GM18858 (cell line): ENCODE measurements around the gene SLC25A25.
"Not testable (repeated sequence)": the region's sequence is repeated elsewhere in the genome, so short reads cannot be mapped to it uniquely, and the experiment has no call there.

Experiments used
- ATAC-seq: cut with Tn5 transposase; IDR thresholded peaks from one replicate; pipeline ENCODE4 v1.9.1; 2021; ENCODE audit not compliant: unreplicated experiment

The SLC25A25 gene

DNA sequence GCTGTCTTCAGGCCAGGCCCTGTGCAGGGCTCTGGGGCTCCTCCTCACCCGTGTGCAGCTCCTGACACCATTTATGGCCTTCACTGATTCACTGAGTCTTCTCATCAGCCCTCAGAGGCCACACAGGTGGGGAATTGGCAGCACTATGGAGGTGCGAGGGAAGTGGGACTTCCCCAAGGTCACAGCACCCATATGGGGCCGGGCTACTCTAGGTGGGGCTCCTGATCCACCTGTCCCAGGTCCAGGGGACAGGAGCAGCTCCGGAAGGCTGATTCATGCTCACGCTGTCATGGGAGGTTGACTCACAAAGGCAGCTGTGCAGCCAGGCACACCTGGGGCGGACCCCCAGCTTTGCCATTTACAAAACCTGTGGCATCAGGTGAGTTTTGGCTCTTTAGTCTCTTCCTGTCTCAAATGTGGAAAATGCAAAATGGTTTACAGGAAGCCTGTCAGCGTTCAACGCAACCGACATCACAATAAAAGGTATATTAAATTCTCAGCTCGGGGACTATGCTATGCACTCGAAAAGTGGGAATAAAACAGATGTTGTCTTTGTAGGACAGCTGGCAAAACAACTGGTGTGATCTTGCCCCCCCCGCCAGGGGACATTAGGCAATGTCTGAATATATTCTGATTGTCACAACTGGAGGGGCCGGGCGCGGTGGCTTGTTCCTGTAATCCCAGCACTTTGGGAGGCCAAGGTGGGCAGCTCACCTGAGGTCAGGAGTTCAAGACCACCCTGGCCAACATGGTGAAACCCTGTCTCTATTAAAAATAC, 15.9 kb upstream of the SLC25A25 start:
- ATAC-seq = no peak

DNA sequence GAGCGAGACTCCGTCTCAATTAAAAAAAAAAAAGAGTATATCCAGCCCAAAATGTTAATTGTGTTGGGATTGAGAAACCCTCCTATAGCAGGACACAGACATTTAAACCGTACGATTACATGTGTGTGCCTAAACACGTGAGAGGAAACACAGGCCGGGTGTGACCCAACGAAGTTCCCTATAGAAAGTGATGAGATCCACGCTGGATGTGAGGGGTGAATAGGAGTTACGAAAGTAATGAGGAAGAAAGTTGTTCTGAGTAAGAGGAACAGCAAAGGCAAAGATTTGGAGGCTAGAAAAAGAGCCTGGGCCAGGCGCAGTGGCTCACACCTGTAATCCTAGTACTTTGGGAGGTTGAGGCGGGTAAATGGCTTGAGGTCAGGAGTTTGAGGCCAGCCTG, 14.5 kb upstream of the SLC25A25 start:
- no peak for ATAC-seq

DNA sequence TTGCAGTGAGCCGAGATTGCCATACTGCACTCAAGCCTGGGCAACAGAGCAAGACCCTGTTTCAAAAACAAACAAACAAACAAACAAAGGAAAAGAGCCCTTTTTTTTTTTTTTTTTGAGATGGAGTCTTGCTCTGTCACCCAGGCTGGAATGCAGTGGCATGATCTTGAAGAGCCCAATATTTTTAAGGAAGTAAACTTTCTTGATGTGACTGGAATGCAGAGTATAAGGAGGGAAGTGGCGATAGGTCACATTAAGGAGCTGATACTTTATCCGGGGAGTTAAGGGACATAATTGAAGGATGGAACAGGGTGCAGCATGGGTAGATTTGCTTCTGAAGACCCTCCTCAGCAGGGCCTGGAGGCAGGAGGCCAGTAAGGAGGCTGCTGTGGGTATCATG, 13.9 kb upstream of the SLC25A25 start:
- ATAC-seq = no peak

DNA sequence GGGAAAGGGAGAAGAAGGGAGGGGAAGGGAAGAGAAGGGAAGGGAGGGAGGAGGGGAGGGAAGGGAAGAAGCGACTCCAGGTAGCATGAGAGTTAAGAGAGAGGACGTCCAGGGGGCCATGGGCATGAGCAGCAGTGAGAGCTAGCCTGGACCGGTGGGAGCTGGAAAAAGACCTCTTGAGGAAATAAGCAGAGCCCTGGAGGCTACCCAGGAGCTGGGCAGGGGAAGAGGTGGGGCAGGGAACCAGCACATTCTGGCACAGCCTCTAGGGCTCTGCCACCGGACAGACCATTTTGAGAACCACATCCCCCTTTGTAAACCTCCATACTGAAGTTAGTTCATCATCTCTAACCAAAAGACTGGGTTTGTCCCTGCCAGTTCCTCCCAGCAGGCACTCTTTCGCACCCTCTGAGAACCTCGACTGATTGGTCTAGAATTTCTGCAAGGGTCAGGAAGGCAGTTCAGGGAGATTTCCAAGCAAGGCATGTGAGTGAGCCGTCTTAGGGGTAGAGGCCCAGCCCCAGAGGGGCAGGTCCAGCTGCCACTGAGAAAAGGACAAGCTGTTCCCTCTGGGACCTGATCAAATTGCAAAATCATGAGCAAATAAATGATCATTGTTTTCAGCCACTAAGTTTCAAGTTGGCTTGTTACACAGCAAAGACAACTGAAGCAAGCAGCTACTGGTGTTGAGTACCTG, 12.5 kb upstream of the SLC25A25 start:
- no peak for ATAC-seq

DNA sequence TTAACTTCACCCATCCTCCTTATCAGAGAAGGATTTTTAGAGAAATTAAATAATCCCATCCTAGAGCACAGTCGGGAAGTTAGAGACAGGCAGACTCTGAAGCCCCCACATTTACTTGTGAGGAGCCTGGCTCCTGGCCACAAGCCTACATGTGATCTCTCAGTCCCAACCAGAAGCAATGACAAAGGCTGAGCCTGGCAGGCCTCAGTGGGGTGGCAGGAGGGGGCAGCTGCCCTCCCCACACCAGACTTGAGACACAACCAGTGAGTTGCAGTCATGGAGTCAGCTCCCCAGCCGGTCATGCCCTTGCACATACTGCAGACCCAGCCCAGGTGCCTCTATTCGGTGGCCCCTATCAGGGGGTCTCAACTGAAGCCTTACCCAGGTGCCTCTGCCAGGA, 11.9 kb upstream of the SLC25A25 start:
- no peak for ATAC-seq

DNA sequence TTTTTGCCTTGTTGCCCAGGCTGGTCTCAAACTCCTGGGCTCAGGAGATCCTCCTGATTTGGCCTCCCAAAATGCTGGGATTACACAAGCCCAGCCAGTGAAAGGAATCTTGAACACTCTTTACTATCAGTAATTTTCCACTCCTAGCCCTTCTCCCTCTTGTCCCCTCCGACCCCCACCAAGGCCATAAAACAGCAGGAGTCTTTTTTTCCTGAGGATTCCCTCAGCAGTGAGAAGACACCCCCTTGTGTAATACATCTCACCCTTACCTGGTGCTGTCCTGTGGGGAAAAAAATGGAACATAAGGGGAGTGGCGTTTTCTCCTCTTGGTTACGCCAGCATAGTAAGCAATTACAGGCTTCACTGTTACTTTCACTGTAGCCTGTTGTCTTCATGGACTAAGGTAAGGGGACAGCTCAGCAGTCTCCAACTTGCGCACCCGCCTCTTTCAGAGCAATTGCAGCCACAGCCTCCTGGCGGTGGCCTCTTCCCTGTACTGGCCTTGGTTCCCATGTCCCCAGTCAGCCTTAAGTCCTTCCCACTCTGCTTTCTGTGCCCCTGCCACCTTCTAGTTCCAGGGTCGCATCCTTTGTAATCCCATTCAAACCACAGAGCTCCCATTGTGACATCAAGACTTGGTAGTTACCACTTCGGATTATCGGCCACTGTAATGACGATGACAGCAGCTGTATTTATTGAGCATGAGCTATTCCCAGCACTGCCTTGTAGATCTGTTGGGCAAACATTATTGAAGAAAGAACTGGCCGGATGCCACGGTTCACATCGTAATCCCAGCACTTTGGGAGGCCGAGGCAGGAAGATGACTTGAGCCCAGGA, 10.9 kb upstream of the SLC25A25 start:
- ATAC-seq = no peak

DNA sequence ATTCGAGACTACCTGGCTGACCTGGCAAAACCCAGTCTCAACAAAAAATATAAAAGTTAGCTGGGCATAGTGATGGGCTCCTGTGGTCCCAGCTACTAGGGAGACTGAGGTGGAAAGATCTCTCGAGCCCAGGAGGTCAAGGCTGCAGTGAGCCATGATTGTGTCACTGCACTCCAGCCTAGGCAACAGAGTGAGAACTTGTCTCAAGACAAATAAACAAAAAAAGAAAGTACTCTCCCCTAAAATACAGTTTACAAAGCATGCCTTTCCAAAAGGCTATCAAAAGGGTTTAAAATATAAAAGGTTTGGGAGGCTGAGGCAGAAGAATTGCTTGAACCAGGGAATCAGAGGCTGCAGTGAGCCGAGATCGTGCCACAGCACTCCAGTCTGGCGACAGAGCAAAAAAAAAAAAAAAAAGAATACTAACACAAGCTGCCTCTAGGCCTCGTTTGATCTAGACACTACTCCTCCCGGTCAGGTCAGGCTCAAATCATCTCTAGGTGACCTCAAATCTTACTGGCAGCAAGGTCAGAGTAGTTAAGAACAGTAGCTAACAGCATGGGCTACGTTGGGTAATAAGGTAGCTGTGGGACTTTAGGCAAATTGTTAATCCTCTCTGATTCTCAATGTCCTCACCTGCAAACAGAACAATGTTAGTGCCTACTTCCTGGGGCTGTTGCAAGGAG, 10.2 kb upstream of the SLC25A25 start:
- ATAC-seq = no peak

DNA sequence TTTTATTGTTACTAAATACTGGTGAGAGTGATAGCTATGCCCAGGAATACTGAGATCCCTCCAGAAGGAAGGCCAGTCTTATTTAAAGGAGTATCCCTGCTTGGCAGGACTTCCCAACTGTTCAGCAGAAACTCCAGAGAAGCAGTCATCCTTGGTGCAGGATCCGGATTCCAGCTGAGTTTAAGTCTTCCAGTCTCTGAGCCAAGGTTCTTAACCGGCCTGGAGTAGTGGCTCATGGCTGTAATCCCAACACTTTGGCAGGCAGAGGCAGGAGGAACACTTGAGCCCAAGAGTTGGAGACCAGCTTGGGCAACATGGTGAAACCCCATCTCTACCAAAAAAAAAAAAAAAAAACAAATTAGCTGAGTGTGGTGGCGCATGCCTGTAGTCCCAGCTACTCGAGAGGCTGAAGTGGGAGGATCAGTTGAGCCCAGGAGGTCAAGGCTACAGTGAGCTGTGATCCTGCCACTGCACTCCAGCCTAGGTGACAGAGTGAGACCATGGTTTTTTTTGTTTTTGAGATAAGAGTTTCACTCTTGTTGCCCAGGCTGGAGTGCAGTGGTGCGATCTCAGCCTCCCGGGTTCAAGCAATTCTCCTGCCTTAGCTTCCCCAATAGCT, 8.6 kb upstream of the SLC25A25 start:
- no peak for ATAC-seq

DNA sequence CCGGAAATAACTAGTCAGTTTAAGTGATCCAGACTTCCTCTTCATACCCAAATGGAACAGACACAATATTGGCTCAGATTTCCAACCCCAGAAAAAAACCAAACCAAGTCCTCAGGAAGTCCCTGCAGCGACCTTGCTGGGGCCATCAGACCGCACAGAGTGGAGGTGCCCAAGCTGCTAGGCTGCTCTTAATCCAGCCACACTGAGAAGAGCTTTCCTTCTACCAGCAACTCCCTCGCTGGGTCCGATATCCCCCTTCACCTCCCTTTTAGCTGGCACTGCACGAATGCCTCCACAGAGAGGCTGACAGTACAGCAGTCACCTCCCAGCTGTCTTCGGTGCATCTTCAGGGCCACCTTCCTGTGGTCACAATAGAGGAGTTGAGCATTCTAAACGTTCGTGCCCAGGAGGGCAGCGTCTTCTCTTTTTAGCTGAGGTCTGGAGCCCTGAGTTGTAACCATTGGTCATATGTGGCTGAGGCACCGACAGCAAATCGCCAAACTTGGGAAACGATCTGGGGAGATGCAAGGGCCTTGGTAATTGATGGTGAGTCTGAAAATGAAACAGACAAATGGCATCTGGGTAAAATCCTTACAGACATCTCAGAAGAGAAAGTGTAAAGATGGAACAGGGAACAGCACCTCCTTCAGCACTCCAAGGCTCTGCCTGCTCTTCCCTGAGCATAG, 6.6 kb upstream of the SLC25A25 start:
- no peak for ATAC-seq

DNA sequence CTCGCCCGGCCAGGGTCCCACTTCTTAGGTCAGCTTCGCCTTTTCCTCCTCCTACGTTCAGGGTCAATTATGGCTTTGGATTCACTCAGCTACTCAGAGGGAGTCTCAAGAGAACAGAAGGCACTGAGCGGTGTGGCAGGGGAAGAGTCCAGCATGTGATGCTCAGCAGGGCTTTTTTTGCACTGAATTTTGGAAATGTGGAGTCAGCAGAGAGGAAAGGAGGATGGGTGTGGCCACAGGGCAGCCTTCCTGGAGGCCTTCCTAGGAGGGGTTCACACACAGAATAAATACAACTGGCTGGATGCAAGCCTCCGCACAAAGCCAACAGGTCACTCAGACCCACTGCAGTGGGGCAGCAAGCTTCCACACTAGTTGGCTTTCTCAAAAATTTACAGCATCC, 5.8 kb upstream of the SLC25A25 start:
- ATAC-seq = no peak

DNA sequence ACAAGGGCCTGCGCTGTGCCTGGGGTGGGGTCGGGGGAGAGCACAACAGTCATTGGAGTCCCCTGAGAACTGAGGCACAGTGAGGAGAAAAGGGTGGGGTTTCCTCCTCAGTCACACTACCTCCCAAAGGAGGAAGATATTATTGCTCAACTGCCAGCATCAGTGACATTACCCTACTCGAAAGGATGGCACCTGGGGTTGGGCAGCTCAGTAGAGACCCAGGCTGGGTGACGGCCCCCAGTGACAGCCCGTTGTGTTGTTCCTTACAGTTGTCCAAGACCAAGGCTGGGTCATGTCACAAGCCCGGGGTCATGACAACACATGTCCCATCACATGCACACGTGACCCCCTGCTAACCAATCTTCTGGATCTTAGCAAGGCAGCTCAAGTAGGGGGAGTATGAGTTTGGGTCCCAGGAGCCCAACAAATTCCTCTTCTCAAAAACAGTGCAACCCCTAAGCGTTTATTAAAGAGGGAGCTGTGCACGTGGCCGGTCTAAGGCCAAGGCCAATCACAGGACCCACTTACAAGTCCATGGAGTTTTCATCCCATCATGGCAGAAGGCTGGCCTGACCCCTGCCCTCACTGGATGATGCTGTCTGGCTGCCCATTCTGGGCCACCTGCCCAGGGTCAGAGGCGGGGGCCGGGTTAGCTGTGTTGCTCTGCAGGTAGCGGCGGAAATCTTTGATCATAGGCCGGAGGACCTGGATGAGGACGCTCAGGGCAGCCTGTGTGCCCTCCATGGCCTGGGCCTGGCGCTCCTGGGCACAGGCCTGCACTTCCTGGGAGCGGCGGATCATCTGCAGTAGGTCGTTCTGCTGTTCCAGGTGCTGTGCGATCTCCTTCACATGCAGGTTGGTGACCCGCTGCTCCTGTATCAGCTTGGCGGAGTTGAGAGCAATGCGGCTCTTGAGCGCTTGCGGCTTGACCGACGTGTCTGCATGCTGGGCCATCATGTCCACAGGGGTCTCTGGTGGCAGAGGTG, 4.9 kb upstream of the SLC25A25 start:
- ATAC-seq = no peak

DNA sequence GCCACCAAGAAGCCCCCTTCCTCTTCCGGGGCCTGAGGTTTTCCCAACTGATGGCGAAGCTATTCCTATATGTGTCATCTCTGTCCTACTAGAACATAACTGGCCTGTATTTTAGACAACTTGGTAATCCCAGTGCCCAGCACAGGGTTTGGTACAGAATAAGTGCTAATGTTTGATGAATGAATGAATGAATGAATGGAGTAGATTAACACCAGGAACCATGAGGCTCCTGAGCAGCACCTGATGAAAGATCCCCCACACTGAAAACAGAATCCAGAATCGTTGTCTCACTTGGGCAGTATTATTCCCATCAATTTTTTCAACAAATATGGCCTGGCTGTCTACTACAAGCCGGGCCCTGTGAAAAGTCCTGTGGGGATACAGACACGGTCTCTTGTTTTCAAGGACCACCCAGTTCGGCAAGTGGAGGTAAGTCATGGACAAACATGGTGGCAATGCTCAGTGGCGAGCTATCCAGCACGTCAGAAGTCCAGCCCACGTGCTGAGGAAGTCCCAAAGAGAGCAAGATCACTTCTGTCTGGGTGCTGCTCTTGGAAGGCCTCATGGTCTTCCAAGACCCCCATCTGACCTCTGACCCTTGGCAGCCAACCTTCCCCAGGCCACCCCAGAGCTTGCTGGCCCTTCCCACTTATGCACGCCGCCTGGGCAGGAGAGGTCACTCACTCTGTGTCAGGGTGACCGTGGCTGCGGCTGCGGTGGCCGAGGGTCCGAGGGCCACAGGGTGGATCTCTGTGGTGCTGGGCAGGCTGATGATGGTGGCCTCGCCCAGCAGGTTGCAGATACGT, 1.9 kb upstream of the SLC25A25 start:
- ATAC-seq = no peak

DNA sequence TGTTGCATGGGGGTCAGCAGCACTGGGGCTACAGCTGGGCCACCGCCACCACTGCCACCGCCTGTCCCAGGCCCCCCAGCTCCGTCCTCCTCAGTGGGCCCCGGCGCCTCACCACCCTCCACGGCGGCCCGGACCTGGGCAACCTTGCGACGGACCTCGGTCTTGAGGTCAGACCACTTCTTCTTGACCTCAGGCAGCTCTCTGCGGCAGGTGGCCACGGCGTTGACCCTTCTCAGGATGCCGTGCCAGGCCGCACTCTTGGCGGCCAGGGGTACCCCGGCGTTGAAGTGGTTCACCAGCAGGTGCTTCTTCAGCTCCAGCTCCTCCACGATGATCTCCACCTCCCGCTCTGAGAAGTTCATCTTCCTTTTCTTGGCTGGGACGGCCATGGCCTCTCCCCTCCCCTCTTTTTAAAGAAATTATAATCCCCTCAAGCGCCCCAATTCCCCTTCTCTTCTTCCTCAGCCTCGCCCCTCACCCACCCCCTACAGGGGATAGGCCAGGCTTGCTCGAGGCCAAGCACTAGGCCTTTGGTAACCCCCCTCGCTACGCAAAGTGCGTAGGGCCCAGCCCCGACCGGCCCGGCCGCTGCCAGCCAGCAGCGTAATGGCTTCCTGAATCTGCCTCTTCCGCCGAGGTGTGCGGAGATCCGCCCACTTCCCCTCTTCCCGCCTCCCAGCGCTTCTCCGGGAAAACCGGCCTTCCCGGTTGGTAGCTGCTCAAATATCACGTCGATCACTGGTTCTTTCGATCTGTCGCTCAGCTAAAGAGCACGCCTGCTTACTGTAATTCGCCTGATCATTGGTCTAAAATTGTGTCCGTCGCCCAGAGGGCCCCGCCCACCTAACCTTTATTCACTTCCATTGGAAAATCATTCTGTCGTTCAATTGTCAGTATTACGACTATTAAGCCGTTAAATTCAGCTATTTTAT, 1.1 kb upstream of the SLC25A25 start, which contains the start of gene NAIF1:
Gene NAIF1 (minus strand): TSS at position 608 of the 932 bp plus-strand sequence. CDS start 219 bp downstream, at position 389.
- peak; percentile 53 for ATAC-seq

DNA sequence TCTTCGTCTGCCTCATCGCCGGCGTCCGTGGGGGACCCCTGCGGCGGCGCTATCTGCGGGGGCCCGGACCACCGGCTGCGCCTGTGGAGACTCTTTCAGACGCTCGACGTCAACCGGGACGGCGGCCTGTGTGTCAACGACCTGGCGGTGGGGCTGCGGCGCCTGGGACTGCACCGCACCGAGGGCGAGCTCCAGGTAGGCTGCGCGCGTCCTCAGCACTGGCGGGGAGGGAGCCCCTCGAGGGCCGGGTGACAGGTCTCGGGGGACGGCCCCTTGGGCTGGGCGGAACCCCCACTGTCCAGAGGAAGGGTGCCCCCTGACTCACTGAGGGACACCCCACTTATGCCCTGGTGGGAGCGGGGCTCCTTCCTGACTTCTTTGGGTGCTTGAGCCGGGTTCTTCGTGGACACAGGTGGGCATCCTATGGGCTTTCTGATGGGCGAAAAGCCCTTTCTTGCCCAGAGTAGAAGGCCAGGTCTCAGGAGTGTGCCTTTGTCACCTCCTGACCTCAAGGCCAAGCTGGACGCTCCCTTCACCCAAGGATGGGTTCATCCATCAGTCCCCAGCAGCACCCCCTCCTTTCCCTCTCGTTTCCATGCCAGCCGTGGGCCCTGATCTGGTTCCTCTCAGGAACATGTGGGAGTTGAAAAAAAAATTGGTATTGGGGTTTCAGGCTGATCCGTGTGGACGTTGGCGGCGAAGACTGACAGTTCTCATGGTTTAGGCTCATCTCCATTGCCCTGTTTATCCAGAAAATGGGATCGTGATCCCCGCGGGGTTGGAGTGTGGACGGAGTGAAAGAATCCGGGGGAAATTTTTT, 564 bp downstream of the SLC25A25 start:
- ATAC-seq = no peak

DNA sequence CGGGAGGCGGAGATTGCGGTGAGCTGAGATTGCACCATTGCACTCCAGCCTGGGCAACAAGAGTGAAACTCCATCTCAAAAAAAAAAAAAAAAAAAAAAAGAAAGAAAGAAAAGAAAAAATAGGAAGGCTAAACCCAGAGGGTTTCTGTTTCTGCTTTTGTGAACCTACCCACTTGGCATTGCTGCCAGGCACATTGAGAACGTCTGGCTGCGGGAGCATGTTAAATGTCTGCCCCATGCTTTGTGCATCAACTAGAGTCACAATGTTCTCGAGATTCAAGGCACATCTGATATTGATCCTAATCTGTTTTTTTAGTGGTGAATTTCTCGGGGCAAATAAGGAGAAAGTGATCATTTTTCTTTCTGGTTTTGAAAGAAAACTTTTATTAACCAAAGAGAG, 2.8 kb downstream of the SLC25A25 start:
- ATAC-seq = no peak

DNA sequence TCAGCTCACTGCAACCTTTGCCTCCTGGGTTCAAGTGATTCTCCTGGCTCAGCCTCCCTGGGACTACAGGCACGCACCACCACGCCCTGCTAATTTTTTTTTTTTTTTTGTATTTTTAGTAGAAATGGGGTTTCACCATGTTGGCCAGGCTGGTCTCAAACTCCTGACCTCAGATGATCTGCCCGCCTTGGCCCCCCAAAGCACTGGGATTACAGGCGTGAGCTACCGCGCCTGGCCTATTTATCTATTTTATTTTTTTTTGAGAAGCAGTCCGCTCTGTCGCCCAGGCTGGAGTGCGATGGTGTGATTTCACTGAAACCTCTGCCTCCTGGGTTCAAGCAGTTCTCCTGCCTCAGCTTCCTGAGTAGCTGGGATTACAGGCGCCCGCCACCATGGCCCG, 3.4 kb downstream of the SLC25A25 start:
- not testable (repeated sequence) for ATAC-seq
